HG02840 (cell line): ENCODE measurements around the gene HLCS.

Source experiments
- ATAC-seq: cut with Tn5 transposase; IDR thresholded peaks from one replicate; pipeline ENCODE4 v1.9.1; 2021; ENCODE audit warnings: mild to moderate bottlenecking, moderate library complexity, moderate number of reproducible peaks; ENCODE audit not compliant: unreplicated experiment, low FRiP score

HLCS gene

GRCh38 chr21:36733857-36734256 lies 232.6 kb downstream of the HLCS start:
- ATAC-seq = no peak

DNA sequence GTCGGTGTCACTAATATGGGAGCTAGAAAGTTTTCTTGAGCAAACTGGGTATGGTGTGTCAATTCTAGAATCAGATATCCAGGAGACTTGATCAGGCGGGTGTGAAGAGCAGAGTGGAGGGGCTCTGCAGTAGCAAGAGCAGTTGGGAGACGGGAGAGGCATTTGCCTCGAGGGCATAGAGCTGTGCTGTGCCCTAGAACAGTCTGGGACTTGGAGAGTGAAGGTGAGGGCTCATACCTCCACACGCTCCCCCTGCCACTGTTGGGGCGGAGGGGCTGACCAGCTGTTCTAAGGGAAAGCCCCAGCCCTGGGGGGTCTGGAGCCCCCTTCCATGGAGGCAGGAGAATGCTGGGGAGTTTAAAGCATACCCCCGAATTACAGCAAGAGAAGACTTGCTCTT lies 233.7 kb downstream of the HLCS start:
- ATAC-seq = no peak

DNA sequence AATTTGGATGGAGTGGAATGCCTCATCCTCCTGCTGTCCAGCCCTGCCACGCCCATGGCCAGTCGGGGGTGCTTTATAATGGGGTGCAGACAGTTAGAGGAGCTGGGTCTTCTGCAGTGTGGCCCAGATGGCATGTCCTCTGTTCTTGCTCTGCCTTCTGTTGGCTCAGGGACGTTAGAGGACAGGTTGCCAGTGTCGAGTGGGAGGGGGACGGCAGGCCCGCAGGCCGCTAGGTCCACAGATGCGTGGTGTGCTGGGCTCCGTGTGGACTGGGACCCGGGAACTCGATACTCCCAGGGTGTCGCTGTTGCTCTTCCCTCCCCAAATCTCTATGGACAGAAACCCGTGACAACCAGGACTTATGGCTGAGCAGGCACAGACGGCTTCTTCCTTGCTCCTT lies 234.3 kb downstream of the HLCS start:
- ATAC-seq = no peak

DNA sequence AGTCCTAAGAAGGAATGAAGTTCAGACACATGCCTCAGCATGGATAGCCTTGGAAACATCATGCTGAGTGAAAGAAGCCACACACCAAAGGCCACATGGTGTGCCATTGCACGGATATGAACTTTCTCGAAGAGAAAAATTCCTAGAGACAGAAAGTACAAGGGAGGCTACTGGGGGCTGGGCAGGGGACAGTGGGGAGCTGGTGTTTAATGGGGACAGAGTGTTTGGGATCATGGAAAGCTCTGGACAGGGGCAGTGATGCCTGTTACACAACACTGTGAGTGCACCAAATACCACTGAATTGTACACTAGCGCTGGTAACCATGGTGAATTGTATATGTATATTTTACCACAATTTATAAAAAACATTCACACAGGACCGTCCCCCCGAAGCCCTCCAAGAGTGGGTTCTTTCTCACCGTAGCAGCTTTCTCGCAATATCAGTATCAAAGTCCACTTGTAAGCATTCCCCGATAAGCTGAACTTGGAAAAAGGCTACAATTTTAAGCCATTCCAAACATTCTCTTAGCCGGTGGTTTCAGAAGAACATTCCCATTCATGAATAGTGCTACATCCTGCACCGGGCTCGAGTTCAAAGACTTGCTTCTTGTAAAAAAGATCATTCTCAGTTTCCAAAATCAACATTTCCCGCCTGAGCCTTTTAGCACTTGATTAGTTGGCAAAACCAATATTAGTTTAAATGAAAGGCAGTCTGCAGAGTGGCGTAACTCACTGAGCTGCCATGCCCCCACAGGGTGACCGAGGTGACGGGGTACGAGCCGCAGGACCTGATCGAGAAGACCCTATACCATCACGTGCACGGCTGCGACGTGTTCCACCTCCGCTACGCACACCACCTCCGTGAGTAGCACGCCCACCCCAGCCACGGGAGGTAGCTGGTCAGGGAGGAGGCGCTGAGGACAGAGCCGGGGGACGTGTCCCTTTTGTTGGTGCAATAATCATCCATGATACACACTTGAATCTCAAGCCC lies 235.9 kb downstream of the HLCS start:
- no peak for ATAC-seq

DNA sequence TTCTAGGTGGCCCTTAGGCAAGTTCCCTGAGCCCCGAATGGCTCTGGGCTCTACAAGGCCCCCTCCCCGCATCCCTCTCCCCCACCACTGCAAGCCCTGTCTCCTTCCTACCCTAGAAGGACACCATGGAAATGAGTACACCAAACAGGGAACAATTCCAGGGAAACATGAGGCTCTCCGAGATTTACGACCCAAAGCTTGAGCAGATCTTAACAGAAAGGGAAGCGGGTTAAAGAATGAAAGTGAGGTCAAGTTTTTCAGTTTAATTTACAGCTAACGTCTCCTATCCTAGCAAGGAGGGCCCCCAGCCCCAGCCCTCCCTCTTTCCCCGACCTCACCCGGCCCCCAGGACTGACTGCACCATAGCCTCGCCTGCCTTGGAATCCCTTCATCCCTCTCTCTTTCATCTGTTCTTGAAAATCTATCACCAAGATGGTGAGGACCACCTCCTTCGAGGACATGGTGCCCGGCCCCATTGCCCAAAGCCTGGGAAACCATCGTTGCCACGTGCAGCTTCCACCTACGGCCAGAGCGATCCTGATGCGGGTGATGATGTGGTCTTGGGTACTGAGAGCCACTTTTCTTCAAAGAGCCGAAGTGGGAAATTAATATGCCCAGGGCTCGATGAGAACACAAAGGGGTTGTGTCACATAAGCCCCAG lies 237.0 kb downstream of the HLCS start:
- no peak for ATAC-seq

GRCh38 chr21:36728371-36729111 lies 237.9 kb downstream of the HLCS start:
- no peak for ATAC-seq

- ATAC-seq = no peak
Observed at GRCh38 chr21:36727866-36728265, 238.6 kb downstream of the HLCS start.

DNA sequence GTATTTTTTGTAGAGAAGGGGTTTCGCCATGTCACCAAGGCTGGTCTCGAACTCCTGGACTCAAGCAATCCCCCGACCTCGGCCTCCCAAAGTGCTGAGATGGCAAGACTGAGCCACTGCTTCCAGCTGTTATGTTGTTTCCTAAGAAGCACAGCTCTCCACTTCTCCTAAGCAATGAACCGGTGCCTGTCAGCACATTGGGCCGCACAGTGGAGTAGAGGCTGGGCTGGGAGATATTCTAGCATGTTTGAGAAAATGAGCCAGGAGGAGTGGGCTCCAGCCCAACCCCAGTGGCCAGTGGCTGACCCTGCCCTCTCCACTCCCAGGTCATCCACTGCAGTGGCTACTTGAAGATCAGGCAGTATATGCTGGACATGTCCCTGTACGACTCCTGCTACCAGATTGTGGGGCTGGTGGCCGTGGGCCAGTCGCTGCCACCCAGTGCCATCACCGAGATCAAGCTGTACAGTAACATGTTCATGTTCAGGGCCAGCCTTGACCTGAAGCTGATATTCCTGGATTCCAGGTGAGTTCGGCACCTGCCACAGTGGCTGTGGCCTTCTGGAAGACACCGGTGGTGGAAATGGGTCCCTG lies 240.6 kb downstream of the HLCS start:
- ATAC-seq = no peak

DNA sequence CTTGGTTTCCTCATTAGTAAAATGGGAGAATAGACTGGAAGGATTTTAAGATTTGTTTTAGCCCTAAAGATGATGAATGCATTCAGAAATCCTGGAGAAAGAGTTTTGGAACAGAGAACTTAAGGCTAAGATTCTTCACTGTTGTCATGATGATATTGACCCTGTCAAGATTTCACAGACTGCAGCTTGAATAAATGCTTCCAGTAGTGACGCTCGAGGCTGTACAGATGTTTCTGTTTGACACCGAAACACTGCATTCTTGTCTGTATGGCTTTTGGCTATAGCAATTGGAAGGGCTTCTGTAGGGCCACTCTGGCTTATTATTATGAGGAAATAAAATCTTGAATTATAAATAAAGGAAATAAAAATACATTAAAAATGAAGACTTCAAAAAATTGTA lies 241.8 kb downstream of the HLCS start:
- ATAC-seq = no peak

DNA sequence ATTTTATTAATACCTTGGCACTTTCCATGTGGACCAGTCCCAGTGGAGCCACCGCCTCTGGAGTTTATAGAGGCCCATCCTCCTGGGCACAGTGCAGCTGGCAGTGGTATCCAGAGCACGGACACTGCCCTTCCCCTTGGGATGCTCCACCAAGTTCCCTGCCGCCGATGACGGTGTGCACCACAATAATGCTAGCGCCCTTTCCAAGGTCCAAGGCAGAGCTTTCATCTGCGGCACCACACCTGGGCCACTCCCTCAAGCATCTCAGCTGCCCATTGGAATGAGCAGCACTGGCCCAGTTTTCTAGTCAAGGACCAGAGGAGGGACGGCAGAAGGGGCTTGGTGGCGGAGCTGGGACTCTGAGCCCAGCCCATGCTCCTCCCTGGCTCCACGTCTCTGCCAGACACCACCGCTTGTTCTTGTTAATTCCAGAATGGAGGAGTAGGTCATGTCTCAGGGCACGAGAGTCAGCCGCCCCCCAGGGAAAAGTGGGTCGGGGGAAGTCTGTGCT lies 243.0 kb downstream of the HLCS start:
- ATAC-seq = no peak

- no peak for ATAC-seq
Observed at GRCh38 chr21:36722370-36723368, 243.8 kb downstream of the HLCS start.

DNA sequence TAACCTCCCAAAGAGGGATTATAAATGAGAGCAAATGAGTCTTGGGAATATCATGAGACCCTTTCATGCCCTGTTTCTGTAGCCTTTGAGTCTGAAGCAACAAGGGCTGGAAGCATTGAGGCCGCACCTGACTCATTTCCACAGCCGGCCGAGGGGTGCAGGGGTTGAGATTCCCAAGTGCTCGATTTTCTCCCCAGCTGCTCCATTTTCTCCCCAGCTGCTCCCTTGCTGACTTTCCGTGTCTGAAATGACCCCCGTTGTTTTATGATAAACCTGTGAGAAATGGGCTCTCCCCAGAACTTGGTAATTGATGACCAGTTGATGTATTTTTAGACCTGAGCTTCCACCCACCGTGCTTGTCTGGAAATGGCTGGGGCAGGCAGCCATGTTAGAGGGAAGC lies 244.7 kb downstream of the HLCS start:
- no peak for ATAC-seq

DNA sequence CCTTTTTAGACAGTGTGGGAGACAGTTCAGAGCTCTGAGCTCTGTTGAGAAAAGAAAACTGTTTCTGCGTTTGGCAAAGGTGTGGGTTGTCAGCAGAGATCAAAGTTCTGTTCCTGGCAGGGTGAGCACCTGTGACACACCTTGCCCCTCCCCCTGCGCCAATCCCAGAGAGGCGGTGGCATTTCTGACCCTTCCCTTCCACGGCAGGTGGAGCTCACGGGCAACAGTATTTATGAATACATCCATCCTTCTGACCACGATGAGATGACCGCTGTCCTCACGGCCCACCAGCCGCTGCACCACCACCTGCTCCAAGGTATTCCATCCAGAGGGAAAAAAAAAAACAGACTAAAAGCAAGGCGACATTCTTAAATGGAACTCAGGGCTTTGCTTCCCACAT lies 246.9 kb downstream of the HLCS start:
- no peak for ATAC-seq

DNA sequence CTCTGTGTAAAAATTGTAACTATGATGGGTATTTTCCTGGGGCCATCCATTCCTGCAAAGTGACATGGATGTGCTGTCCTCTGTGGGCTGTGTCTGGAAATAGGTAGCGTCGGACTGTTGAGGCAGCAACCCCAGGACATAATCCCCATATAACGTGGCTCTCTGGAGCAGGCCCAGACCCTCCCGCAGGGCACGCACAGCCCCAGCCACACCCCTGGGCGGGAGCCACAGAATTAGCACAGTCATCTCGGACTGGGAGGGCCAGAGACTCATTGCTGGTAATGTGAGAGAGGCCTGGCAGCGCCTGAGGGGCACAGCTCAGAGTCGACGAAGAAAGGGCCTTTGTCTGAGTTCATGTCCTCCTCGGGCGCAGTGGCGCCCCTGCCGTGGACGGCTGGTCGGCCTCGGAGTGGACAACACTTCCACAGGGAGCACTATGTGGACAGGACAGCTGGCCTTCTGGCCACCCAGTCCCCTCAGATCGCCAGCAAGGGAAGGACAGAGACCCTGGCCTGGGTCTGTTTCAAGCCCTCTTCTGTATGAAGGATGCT lies 247.4 kb downstream of the HLCS start:
- no peak for ATAC-seq

DNA sequence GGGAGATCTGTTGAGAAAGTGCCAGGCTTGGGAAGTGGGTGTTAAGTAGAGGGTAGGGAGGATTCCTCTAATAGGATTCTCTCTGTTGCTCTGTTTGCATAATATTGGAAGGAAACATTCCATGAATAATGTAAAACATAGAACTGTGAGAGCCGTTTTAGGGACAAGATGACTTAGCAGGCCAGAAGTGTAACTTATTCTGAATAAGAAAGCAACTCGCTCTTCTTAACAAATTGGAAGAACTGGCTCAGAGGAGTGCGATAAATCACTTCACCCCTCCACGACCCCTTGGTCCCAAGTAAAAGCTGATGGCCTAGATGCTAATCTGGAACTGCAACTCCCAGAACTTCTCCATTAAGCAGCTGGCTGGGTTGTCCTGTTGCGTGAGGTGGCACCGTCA lies 248.5 kb downstream of the HLCS start:
- no peak for ATAC-seq

- ATAC-seq = no peak
Observed at GRCh38 chr21:36716836-36717235, 249.6 kb downstream of the HLCS start.

GRCh38 chr21:36716387-36716786 lies 250.1 kb downstream of the HLCS start:
- no peak for ATAC-seq

DNA sequence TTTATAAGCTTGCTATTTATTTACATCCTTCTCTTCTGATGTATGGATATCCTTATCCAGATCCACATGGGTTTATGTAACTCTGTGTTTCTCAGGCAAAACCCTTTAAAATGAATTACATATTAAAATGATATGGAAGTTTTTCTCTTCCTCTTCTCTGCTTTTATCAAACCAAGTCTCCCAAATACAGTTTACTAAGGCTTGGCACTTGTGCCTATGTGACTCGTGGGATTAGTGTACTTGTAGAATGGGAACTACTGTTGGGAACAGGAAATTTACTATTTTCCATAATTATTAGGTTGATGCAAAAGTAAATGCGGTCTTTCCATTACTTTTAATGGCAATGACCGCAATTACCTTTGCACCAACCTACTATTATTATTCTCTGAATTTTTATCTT lies 252.7 kb downstream of the HLCS start:
- no peak for ATAC-seq

DNA sequence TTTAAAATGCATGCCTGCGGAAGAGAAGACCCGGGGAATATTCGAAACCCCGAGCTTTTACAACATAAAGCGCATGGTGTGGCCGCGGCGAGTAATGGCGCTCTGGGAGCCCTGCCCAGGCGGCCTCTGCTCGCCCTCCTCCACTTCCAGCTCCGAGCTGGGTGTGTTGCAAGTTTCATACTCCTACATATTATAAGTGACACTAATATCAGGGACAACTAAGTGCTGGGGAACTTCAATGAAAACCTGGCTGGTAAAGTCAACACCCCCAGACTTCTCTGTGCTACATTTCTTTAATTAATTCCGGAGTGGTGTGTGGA lies 255.8 kb downstream of the HLCS start:
- no peak for ATAC-seq
